Astrocyte (in vitro differentiated cells and primary cell): ENCODE measurements around the gene BET1. TPM values are rescaled to one million over a fixed set of nuclear protein-coding genes. Genes with fewer than 3 reads are reported as not detected.

ENCODE experiments used
- DNase-seq: peaks from one replicate; pipeline ENCODE4 v3.0.0-alpha.2; 2010; ENCODE audit warnings: low read depth
- FAIRE-seq: peaks from 2 replicates; lab custom pipeline; 2011; peaks lifted over from hg19 to GRCh38; lab: Jason Lieb, UNC
- H2AFZ ChIP-seq: 2 replicates; pipeline ENCODE4 v1.6.0; 2012; ENCODE audit warnings: low read depth, low read length, inconsistent platforms
- H3K27ac ChIP-seq: 2 replicates; pipeline ENCODE4 v1.5.1; 2011; ENCODE audit warnings: low read depth, low read length, inconsistent platforms
- H3K27me3 ChIP-seq: 2 replicates; pipeline ENCODE4 v1.6.0; 2011; ENCODE audit warnings: low read length, inconsistent platforms; ENCODE audit not compliant: insufficient read depth
- H3K36me3 ChIP-seq: 2 replicates; pipeline ENCODE4 v1.5.1; 2011; ENCODE audit warnings: low read length, inconsistent platforms; ENCODE audit not compliant: insufficient read depth
- H3K4me1 ChIP-seq: 2 replicates; pipeline ENCODE4 v1.5.1; 2011; ENCODE audit warnings: low read length, inconsistent platforms; ENCODE audit not compliant: insufficient read depth
- H3K4me2 ChIP-seq: 2 replicates; pipeline ENCODE4 v1.6.0; 2012; ENCODE audit warnings: low read length, inconsistent platforms
- H3K4me3 ChIP-seq: 2 replicates; pipeline ENCODE4 v1.5.1; 2011; ENCODE audit warnings: low read depth, mild to moderate bottlenecking, low read length, inconsistent platforms; ENCODE audit not compliant: insufficient read depth
- H3K79me2 ChIP-seq: 2 replicates; pipeline ENCODE4 v1.6.0; 2012; ENCODE audit warnings: mild to moderate bottlenecking, low read length, inconsistent platforms; ENCODE audit not compliant: insufficient read depth
- H3K9ac ChIP-seq: 2 replicates; pipeline ENCODE4 v1.6.0; 2012; ENCODE audit warnings: mild to moderate bottlenecking, low read length, inconsistent platforms
- H3K9me3 ChIP-seq: 2 replicates; pipeline ENCODE4 v1.5.1; 2012; ENCODE audit warnings: low read depth, mild to moderate bottlenecking, low read length, inconsistent platforms; ENCODE audit not compliant: insufficient read depth
- H4K20me1 ChIP-seq: 2 replicates; pipeline ENCODE4 v1.6.0; 2012; ENCODE audit warnings: low read length, inconsistent platforms; ENCODE audit not compliant: insufficient read depth
- H3K27ac Mint-ChIP-seq: one replicate; pipeline ENCODE4 v1.8.0; 2021; ENCODE audit warnings: mild to moderate bottlenecking, mixed read lengths; ENCODE audit not compliant: unreplicated experiment
- H3K27me3 Mint-ChIP-seq: one replicate; pipeline ENCODE4 v1.8.0; 2021; ENCODE audit warnings: low read depth, mixed read lengths; ENCODE audit not compliant: unreplicated experiment
- H3K36me3 Mint-ChIP-seq: one replicate; pipeline ENCODE4 v1.8.0; 2021; ENCODE audit warnings: low read depth, mixed read lengths; ENCODE audit not compliant: unreplicated experiment
- H3K4me1 Mint-ChIP-seq: one replicate; pipeline ENCODE4 v1.8.0; 2021; ENCODE audit warnings: low read depth, mixed read lengths; ENCODE audit not compliant: unreplicated experiment
- H3K4me3 Mint-ChIP-seq: one replicate; pipeline ENCODE4 v1.8.0; 2021; ENCODE audit warnings: mild to moderate bottlenecking, moderate library complexity, mixed read lengths; ENCODE audit not compliant: unreplicated experiment
- H3K9me3 Mint-ChIP-seq: one replicate; pipeline ENCODE4 v1.8.0; 2021; ENCODE audit warnings: mild to moderate bottlenecking, mixed read lengths; ENCODE audit not compliant: unreplicated experiment
- CTCF ChIP-seq: IDR thresholded peaks from 2 replicates; pipeline ENCODE4 v1.5.1; 2011; ENCODE audit warnings: low read depth, mild to moderate bottlenecking, inconsistent platforms, low read length, moderate library complexity; ENCODE audit not compliant: insufficient read depth
- EZH2 ChIP-seq: IDR thresholded peaks from 2 replicates; pipeline ENCODE4 v1.6.1; 2012; ENCODE audit warnings: mild to moderate bottlenecking, low read length, inconsistent platforms; ENCODE audit not compliant: insufficient read depth
- total RNA-seq: library from RNA; stranded (reverse); gene quantifications from 2 replicates; pipeline ENCODE4 v1.2.1, GENCODE V29; 2021

The BET1 gene
- total RNA-seq, 1 donor from 2014 or later = 37.4 TPM

GRCh38 chr7:93957767-93958166, 46.4 kb downstream of the BET1 start:
- no peaks in the 10 kb centered on the region for H3K27me3 ChIP-seq
- Mint-ChIP-seq H3K9me3 (no peaks in the 10 kb centered on the region), H3K4me1 (no peaks in the 10 kb centered on the region), H3K4me3 (no peak overlapping the region), H3K27me3 (no peaks in the 10 kb centered on the region), H3K27ac (no peak overlapping the region), H3K36me3 (no peaks in the 10 kb centered on the region)
- TF ChIP-seq CTCF = no peak
- no peak for TF ChIP-seq EZH2
- no peaks in the 10 kb centered on the region for H3K36me3 ChIP-seq
- H3K9me3 ChIP-seq = no peaks in the 10 kb centered on the region
- no peak overlapping the region for H2AFZ ChIP-seq
- peak overlapping the region; percentile 49 for H3K4me2 ChIP-seq
- H3K79me2 ChIP-seq = no peaks in the 10 kb centered on the region
- H4K20me1 ChIP-seq = no peaks in the 10 kb centered on the region
- no peak overlapping the region for H3K4me3 ChIP-seq
- DNase-seq (no peak), FAIRE-seq (no peak)
- no peak overlapping the region for H3K9ac ChIP-seq
- peaks cover 3% of the 10 kb centered on the region for H3K4me1 ChIP-seq
- no peak overlapping the region for H3K27ac ChIP-seq

GRCh38 chr7:93955304-93955703, 48.9 kb downstream of the BET1 start:
- Histone ChIP-seq H3K9ac (no peak overlapping the region), H3K4me1 (peaks cover 3% of the 10 kb centered on the region), H2AFZ (no peak overlapping the region), H4K20me1 (no peaks in the 10 kb centered on the region), H3K4me2 (no peak overlapping the region), H3K9me3 (no peaks in the 10 kb centered on the region), H3K79me2 (no peaks in the 10 kb centered on the region), H3K27me3 (no peaks in the 10 kb centered on the region), H3K27ac (no peak overlapping the region), H3K36me3 (no peaks in the 10 kb centered on the region), H3K4me3 (no peak overlapping the region)
- TF ChIP-seq EZH2 (no peak), CTCF (no peak)
- no peak for FAIRE-seq
- H3K9me3 Mint-ChIP-seq = no peaks in the 10 kb centered on the region
- H3K4me3 Mint-ChIP-seq = no peak overlapping the region
- DNase-seq = no peak
- no peak overlapping the region for H3K27ac Mint-ChIP-seq
- H3K27me3 Mint-ChIP-seq = no peaks in the 10 kb centered on the region
- H3K4me1 Mint-ChIP-seq = no peaks in the 10 kb centered on the region
- no peaks in the 10 kb centered on the region for H3K36me3 Mint-ChIP-seq

- no peaks in the 10 kb centered on the region for H3K27me3 Mint-ChIP-seq
- no peak overlapping the region for H3K4me3 ChIP-seq
- no peaks in the 10 kb centered on the region for H3K79me2 ChIP-seq
- no peak overlapping the region for H3K4me3 Mint-ChIP-seq
- no peaks in the 10 kb centered on the region for H3K4me1 ChIP-seq
- FAIRE-seq = peak; percentile 95
- no peaks in the 10 kb centered on the region for H3K36me3 Mint-ChIP-seq
- H3K4me1 Mint-ChIP-seq = peaks cover 10% of the 10 kb centered on the region
- no peaks in the 10 kb centered on the region for H3K36me3 ChIP-seq
- H3K27ac Mint-ChIP-seq = peak overlapping the region; percentile 95
- TF ChIP-seq CTCF (no peak), EZH2 (no peak)
- no peaks in the 10 kb centered on the region for H3K27me3 ChIP-seq
- no peak overlapping the region for H3K27ac ChIP-seq
- no peak overlapping the region for H3K9ac ChIP-seq
- H3K9me3 Mint-ChIP-seq = no peaks in the 10 kb centered on the region
- no peak overlapping the region for H2AFZ ChIP-seq
- H4K20me1 ChIP-seq = no peaks in the 10 kb centered on the region
- H3K4me2 ChIP-seq = no peak overlapping the region
- H3K9me3 ChIP-seq = no peaks in the 10 kb centered on the region
- peak; percentile 90 for DNase-seq
Observed at GRCh38 chr7:93949423-93949822, 54.7 kb downstream of the BET1 start.
